Muscle of leg (tissue), 11 donors: Measurements from ENCODE around the gene RETREG1. TPM values are rescaled to one million over a fixed set of nuclear protein-coding genes. Genes with fewer than 3 reads are reported as not detected.
"Not testable (repeated sequence)": the region's sequence is repeated elsewhere in the genome, so short reads cannot be mapped to it uniquely, and the experiment has no call there.

Source experiments
- DNase-seq: peaks from one replicate; pipeline ENCODE4 v3.0.0; 2013
- H3K27ac ChIP-seq: one replicate; pipeline ENCODE4 v1.5.1; 2013; ENCODE audit warnings: mild to moderate bottlenecking, low read length, control low read depth
- H3K27me3 ChIP-seq: one replicate; pipeline ENCODE4 v1.6.1; 2013; ENCODE audit warnings: low read length; ENCODE audit not compliant: control insufficient read depth, insufficient read depth
- H3K36me3 ChIP-seq: one replicate; pipeline ENCODE4 v1.6.1; 2013; ENCODE audit warnings: low read length; ENCODE audit not compliant: control insufficient read depth, insufficient read depth
- H3K4me1 ChIP-seq: one replicate; pipeline ENCODE4 v1.6.1; 2013; ENCODE audit warnings: low read length; ENCODE audit not compliant: control insufficient read depth, insufficient read depth
- H3K4me3 ChIP-seq: one replicate; pipeline ENCODE4 v1.5.1; 2013; ENCODE audit warnings: low read length, control low read depth
- H3K9me3 ChIP-seq: replicated peaks from 2 replicates; pipeline ENCODE4 v1.6.1; 2013; ENCODE audit warnings: low read depth, low read length; ENCODE audit not compliant: control insufficient read depth
- WGBS: methylation state at CpG from one replicate; pipeline ENCODE4 v1.1.5; 2013; ENCODE audit warnings: missing lambda C conversion rate; ENCODE audit not compliant: insufficient coverage; 5-methylcytosine and 5-hydroxymethylcytosine counted together
- polyA plus RNA-seq, 8 donors: library from polyadenylated mRNA; unstranded; fragments of 120-200 nt; gene quantifications; one replicate each; pipeline versions ENCODE4 v1.2.1 to v1.2.3, GENCODE V29; 2013; ENCODE audit warnings: inconsistent platforms in 1 of 8, low replicate concordance in 1 of 8; ENCODE audit not compliant: insufficient read length in 8 of 8, insufficient read depth in 1 of 8
- total RNA-seq: library from RNA; stranded (reverse); fragments of 120-200 nt; gene quantifications from one replicate; pipeline ENCODE4 v1.2.4, GENCODE V29; 2013

Gene RETREG1
- total and polyA plus RNA-seq, 9 donors = 48.7 to 70.0 (median 56.4) TPM

DNA sequence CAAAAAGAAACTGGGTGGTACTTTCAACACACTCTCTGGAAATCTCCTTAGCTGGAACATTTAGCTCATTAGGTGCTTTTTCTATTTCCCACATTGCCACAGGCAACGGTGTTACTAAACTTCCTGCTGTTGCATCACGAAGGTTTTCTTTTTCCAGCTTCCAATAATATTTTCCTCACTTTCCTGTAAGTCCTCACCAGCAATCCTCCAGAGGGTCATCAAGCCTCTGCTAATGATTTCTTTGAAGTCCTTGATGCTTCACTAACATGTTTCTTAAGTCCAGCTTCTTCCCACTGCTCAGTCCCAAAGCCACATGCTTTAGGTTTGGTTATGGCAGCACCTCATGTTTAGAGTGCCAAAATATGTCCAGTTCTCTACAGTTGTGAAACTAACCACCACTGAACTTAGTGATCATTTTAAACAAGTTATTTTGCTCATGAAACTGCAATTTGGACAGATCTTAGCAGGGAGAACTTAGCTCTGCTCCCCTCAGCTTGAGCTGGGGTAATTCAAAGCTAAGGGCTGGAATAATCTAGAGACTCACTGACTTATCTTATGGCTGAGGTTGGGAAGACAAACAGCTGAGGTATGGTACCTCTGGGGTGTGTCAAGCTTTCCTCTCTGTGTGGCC lies 39.9 kb upstream of the RETREG1 start:
- DNase-seq = peak; percentile 75
- H3K27ac ChIP-seq = no peak overlapping the region
- no peaks in the 10 kb centered on the region for H3K36me3 ChIP-seq
- no peak overlapping the region for H3K4me3 ChIP-seq
- H3K27me3 ChIP-seq = no peaks in the 10 kb centered on the region
- no peaks in the 10 kb centered on the region for H3K4me1 ChIP-seq
- H3K9me3 ChIP-seq = no peaks in the 10 kb centered on the region
- WGBS = 17% methylated on average over 2 of the region's 2 CpGs

DNA sequence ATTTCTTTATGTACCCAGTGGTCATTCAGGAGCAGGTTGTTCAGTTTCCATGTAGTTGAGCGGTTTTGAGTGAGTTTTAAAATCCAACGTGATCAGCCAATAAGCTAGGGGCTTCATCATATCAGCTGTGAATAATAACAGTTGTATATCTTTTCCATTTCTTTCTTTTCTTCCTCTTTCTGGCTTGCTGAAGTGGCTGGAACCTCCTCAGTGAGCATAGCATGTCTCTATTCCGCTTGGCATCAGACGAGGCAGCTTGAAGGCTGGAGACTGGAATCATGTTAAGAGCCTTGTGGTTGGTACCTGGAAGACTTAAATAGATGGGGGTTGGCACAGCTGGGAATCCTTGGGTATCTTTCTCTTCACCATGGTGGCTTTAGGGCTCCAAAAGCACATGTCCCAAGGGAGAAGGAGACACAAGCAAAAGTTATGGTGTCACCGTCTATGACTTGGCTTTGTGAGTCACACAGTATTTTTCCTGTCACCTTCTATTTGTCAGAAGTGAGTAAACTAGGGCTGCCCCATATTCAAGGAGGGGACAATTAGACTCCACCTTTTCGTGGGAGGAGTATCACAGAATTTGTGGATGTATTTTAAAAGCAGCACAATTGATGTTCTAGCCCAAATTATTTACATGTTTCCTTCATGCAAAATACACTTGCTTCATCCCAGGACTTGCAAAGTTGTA lies 38.0 kb upstream of the RETREG1 start:
- DNase-seq = no peak
- Histone ChIP-seq H3K4me1 (no peaks in the 10 kb centered on the region), H3K27me3 (no peaks in the 10 kb centered on the region), H3K27ac (no peak overlapping the region), H3K36me3 (no peaks in the 10 kb centered on the region), H3K9me3 (no peaks in the 10 kb centered on the region), H3K4me3 (no peak overlapping the region)
- 100% methylated on average over 1 of the region's 6 CpGs for WGBS

DNA sequence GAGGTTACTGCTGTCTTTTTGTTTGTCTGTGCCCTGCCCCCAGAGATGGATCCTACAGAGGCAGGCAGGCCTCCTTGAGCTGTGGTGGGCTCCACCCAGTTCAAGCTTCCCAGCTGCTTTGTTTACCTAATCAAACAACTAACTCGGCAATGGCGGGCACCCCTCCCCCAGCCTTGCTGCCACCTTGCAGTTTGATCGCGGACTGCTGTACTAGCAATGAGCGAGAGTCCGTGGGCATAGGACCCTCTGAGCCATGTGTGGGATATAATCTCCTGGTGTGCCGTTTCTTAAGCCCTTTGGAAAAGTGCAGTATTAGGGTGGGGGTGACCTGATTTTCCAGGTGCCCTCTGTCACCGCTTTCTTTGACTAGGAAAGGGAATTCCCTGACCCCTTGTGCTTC lies 31.9 kb upstream of the RETREG1 start:
- H3K4me3 ChIP-seq = not testable (repeated sequence)
- WGBS = 81% methylated on average over 4 of the region's 8 CpGs

DNA sequence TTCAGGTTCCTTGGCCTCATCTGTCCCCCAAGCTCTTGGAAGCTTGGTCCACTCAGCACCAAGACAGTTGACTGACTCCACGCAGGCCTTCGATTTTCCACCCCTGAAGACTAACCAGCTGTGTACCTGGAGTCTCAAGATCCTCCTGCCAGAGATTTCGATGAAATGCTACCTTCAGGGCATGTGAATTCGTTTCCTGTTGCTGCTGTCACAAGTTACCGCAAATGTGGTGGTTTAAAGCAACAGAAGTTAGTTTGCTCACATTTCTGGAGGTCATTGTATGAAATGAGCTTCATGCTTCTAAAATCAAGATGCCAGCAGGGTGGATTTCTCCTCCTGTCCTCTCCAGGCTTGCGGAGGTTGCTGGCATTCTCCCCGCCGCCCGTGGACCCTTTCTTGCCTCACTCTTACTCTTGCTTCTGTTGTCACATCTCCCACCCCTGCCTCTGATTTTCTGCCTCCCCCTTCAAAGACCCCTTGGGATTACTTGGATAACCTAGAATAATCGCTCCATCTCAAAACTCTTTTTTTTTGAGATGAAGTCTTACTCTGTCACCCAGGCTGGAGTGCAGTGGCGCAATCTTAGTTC lies 27.6 kb upstream of the RETREG1 start:
- H3K36me3 ChIP-seq = no peaks in the 10 kb centered on the region
- H3K4me3 ChIP-seq = no peak overlapping the region
- H3K4me1 ChIP-seq = no peaks in the 10 kb centered on the region
- no peaks in the 10 kb centered on the region for H3K9me3 ChIP-seq
- H3K27ac ChIP-seq = no peak overlapping the region
- WGBS = 94% methylated on average over 10 of the region's 11 CpGs
- H3K27me3 ChIP-seq = no peaks in the 10 kb centered on the region
- no peak for DNase-seq

More for the DNA sequence above, 31.9 kb upstream of the RETREG1 start:
- not testable (repeated sequence) for H3K27me3 ChIP-seq, H3K9me3 ChIP-seq, H3K36me3 ChIP-seq, H3K4me1 ChIP-seq, H3K27ac ChIP-seq, DNase-seq

DNA sequence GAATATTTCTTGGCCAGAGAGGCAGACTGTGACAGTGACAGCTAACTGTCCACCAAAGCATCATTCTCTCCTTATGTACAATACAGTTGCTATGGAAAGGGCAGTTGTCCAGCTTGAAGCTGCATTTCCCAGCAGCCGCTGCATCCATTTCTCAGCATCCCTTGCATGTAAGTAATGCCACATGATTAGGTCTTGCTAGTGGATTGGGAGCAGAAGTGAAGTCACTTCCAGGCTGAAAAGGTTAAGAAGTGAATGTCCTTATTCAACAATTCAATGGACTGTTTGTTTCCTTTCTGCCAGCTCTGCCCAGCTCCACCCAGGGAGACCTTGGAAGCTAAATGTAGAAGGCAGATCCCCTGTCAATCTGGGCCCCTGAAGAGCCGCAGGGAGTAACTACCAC lies 26.1 kb upstream of the RETREG1 start:
- Histone ChIP-seq H3K4me1 (no peaks in the 10 kb centered on the region), H3K27me3 (no peaks in the 10 kb centered on the region)
- DNase-seq = peak; percentile 13

DNA sequence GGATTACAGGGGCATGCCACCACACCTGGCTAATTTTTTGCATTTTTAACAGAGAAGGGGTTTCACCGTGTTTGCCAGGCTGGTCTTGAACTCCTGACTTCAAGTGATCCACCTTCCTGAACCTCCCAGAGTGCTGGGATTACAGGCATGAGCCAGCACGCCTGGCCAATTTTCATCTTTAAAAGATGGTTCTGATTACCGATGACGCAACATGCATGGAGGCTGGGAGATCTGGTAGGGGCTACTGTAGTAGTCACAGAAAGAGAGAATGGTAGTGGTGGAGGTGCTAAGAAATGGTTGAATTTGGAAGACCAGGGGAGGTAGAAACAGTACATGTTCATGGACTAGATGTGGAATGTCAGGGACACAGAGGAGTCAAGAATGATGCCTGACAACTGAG lies 22.4 kb upstream of the RETREG1 start:
- no peaks in the 10 kb centered on the region for H3K4me1 ChIP-seq
- no peak for DNase-seq
- no peak overlapping the region for H3K4me3 ChIP-seq
- no peaks in the 10 kb centered on the region for H3K9me3 ChIP-seq
- H3K27ac ChIP-seq = no peak overlapping the region
- no peaks in the 10 kb centered on the region for H3K36me3 ChIP-seq
- whole genome bisulfite sequencing = 88% methylated on average over 3 of the region's 4 CpGs
- no peaks in the 10 kb centered on the region for H3K27me3 ChIP-seq

More for the DNA sequence above, 26.1 kb upstream of the RETREG1 start:
- Histone ChIP-seq H3K4me3 (no peak overlapping the region), H3K36me3 (no peaks in the 10 kb centered on the region), H3K27ac (no peak overlapping the region), H3K9me3 (no peaks in the 10 kb centered on the region)
- WGBS = no CpG with 5 or more reads among the region's 2 CpGs

DNA sequence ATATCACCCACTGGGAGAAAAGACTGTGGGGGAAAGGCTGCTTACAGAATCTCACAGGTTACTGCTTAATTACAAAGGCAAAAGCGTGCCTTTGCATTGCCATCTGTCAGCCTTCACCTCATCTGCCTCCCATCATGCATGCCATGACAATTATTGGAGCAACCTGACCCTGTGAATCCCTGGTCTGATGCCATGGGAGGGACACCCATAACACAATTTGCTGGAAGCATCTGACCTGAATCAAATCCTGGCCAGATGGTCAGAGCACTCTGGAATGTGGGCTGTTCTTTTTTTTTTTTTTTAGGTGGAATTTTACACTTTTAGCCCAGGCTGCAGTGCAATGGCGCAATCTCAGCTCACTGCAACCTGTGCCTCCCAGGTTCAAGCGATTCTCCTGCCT lies 11.6 kb upstream of the RETREG1 start:
- H3K4me1 ChIP-seq = no peaks in the 10 kb centered on the region
- no peaks in the 10 kb centered on the region for H3K36me3 ChIP-seq
- no peak overlapping the region for H3K27ac ChIP-seq
- peak; percentile 16 for DNase-seq
- WGBS = 67% methylated on average over 1 of the region's 3 CpGs
- H3K27me3 ChIP-seq = peaks cover 2% of the 10 kb centered on the region
- H3K4me3 ChIP-seq = no peak overlapping the region
- H3K9me3 ChIP-seq = no peaks in the 10 kb centered on the region

DNA sequence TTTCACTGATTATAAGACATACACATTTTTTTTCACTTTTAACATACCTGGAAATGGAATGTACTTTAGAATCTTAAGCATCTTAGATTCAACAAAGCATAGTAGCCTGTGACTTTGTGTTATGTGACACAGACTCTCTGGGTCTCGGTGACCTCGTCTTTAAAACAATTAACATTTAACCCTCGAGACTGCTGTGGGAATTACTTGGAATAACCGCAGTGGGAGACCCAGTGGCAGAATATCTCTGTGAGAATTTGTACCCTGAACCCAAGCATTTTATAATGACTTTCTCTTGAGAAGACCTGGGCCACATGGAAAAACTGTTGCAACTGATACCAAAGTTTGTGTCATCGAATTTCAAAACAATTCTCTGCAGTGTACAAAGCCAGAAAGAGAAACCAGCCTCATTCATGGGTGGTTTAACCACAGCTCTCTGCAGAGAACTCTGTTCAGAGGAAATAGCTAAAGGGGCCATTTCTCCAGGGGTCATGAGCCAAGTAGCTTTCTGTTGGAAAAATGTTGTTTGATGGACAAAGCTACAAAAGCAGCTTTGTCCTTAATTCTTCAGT lies 10.0 kb upstream of the RETREG1 start:
- H3K36me3 ChIP-seq = no peaks in the 10 kb centered on the region
- peaks cover 2% of the 10 kb centered on the region for H3K27me3 ChIP-seq
- H3K4me3 ChIP-seq = no peak overlapping the region
- no peak for DNase-seq
- no peaks in the 10 kb centered on the region for H3K9me3 ChIP-seq
- no peaks in the 10 kb centered on the region for H3K4me1 ChIP-seq
- 67% methylated on average over 1 of the region's 5 CpGs for WGBS
- H3K27ac ChIP-seq = no peak overlapping the region

DNA sequence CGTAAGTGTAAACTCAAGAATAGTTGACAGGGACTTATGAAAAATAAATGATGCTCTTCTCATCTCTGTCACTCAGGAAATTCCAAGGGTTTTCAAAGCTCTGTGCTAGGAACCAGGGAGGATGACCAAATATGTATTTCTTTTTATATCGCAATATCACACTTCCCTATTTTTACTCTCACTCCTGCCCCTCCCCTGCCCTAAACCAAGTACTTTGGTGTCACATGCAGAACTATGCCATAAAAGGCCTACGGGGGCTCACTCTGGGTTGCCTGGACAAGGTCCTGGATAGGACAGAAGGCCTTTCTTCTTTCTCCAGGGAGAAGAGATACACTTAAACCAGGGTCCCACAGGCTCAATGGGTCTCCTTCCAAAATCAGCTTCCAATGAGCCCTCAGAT lies 8.3 kb upstream of the RETREG1 start:
- DNase-seq = no peak
- H3K4me1 ChIP-seq = no peaks in the 10 kb centered on the region
- no peaks in the 10 kb centered on the region for H3K36me3 ChIP-seq
- peaks cover 2% of the 10 kb centered on the region for H3K27me3 ChIP-seq
- no peak overlapping the region for H3K27ac ChIP-seq
- H3K4me3 ChIP-seq = no peak overlapping the region
- WGBS = 14% methylated on average over 1 of the region's 3 CpGs
- no peaks in the 10 kb centered on the region for H3K9me3 ChIP-seq

DNA sequence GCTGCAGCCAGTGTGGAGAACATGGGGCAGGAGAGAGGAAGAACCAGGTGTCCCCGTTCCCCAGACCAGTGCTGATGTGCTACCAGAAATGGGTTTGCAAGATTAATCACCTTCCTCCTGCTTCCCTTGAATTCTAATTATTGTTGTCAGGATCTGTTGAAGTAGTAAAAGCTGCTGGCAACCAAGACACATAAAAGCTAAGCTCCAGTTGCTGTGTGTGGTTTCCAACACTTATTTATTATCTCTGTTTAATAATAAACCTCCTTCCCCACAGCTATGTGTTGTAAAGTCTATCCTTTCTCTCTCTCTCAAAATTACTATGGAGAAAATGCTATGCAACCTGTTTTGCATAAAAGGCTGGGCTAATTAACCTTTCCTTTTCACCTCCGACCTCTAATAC lies 2.3 kb upstream of the RETREG1 start:
- no peaks in the 10 kb centered on the region for H3K9me3 ChIP-seq
- no peak overlapping the region for H3K27ac ChIP-seq
- no peaks in the 10 kb centered on the region for H3K36me3 ChIP-seq
- no peak for DNase-seq
- H3K4me3 ChIP-seq = no peak overlapping the region
- peaks cover 26% of the 10 kb centered on the region for H3K27me3 ChIP-seq
- WGBS = no CpG with 5 or more reads among the region's 2 CpGs
- peaks cover 8% of the 10 kb centered on the region for H3K4me1 ChIP-seq
